Type B pancreatic cell (in vitro differentiated cells): ENCODE results near the gene ELMOD1. TPM values are rescaled to one million over a fixed set of nuclear protein-coding genes. Genes with fewer than 3 reads are reported as not detected.

ENCODE experiments used
- DNase-seq: peaks from one replicate; pipeline ENCODE4 v3.0.0; 2021; ENCODE audit warnings: mixed read lengths; ENCODE audit not compliant: unreplicated experiment; ENCODE audit errors: extremely low spot score
- H3K27ac Mint-ChIP-seq: 2 replicates; pipeline ENCODE4 v1.8.0; 2021; ENCODE audit warnings: mild to moderate bottlenecking, mixed read lengths
- H3K27me3 Mint-ChIP-seq: 2 replicates; pipeline ENCODE4 v1.8.0; 2021; ENCODE audit warnings: mixed read lengths
- H3K36me3 Mint-ChIP-seq: 2 replicates; pipeline ENCODE4 v1.8.0; 2021; ENCODE audit warnings: mixed read lengths
- H3K4me1 Mint-ChIP-seq: one replicate; pipeline ENCODE4 v1.8.0; 2021; ENCODE audit warnings: mixed read lengths; ENCODE audit not compliant: unreplicated experiment
- H3K4me3 Mint-ChIP-seq: 2 replicates; pipeline ENCODE4 v1.8.0; 2021; ENCODE audit warnings: mild to moderate bottlenecking, mixed read lengths
- H3K9me3 Mint-ChIP-seq: 2 replicates; pipeline ENCODE4 v1.8.0; 2021; ENCODE audit warnings: mixed read lengths
- CTCF ChIP-seq: fragments of 200-600 bp; sonication (generic); conservative IDR thresholded peaks from 2 replicates; pipeline ENCODE4 v1.5.0; 2021; ENCODE audit warnings: antibody characterized with exemption, mild to moderate bottlenecking
- total RNA-seq: library from RNA; stranded (reverse); gene quantifications from 2 replicates; pipeline ENCODE4 v1.2.1, GENCODE V29; 2021; ENCODE audit warnings: low replicate concordance

ELMOD1 gene
- total RNA-seq, 1 donor from 2014 or later, result 4.0 TPM

GRCh38 chr11:107598225-107599139, 7.5 kb downstream of the ELMOD1 start:
- peaks cover 6% of the 10 kb centered on the region for H3K4me1 Mint-ChIP-seq
- H3K36me3 Mint-ChIP-seq, result no peaks in the 10 kb centered on the region
- no peak overlapping the region for H3K27ac Mint-ChIP-seq
- no peak for DNase-seq
- no peaks in the 10 kb centered on the region for H3K9me3 Mint-ChIP-seq
- peaks cover 52% of the 10 kb centered on the region for H3K27me3 Mint-ChIP-seq
- peak; percentile 60 for TF ChIP-seq CTCF
- no peak overlapping the region for H3K4me3 Mint-ChIP-seq

GRCh38 chr11:107605061-107606006, 14.4 kb downstream of the ELMOD1 start:
- no peaks in the 10 kb centered on the region for H3K36me3 Mint-ChIP-seq
- no peak overlapping the region for H3K4me3 Mint-ChIP-seq
- no peak for TF ChIP-seq CTCF
- H3K9me3 Mint-ChIP-seq, result no peaks in the 10 kb centered on the region
- H3K4me1 Mint-ChIP-seq, result peaks cover 12% of the 10 kb centered on the region
- H3K27me3 Mint-ChIP-seq, result peaks cover 15% of the 10 kb centered on the region
- no peak for DNase-seq
- H3K27ac Mint-ChIP-seq, result no peak overlapping the region

GRCh38 chr11:107606141-107606540, 15.2 kb downstream of the ELMOD1 start:
- DNase-seq, result no peak
- Mint-ChIP-seq H3K4me3 (no peak overlapping the region), H3K27me3 (peaks cover 15% of the 10 kb centered on the region), H3K36me3 (no peaks in the 10 kb centered on the region), H3K4me1 (peaks cover 12% of the 10 kb centered on the region), H3K27ac (no peak overlapping the region), H3K9me3 (no peaks in the 10 kb centered on the region)
- no peak for TF ChIP-seq CTCF

GRCh38 chr11:107608809-107609208, 17.9 kb downstream of the ELMOD1 start:
- no peak for DNase-seq
- no peak for TF ChIP-seq CTCF
- Mint-ChIP-seq H3K4me1 (peaks cover 12% of the 10 kb centered on the region), H3K27me3 (peaks cover 3% of the 10 kb centered on the region), H3K36me3 (no peaks in the 10 kb centered on the region), H3K27ac (no peak overlapping the region), H3K9me3 (no peaks in the 10 kb centered on the region), H3K4me3 (no peak overlapping the region)

- no peaks in the 10 kb centered on the region for H3K27me3 Mint-ChIP-seq
- no peak for DNase-seq
- H3K27ac Mint-ChIP-seq, result no peak overlapping the region
- peaks cover 12% of the 10 kb centered on the region for H3K4me1 Mint-ChIP-seq
- H3K4me3 Mint-ChIP-seq, result no peak overlapping the region
- TF ChIP-seq CTCF, result no peak
- no peaks in the 10 kb centered on the region for H3K9me3 Mint-ChIP-seq
- H3K36me3 Mint-ChIP-seq, result no peaks in the 10 kb centered on the region
These were observed 18.7 kb downstream of the ELMOD1 start for GRCh38 chr11:107609400-107610218.
